Stimulated activated naive CD8-positive, alpha-beta T cell treated with anti-CD3 and anti-CD28 coated beads, Interleukin-15, Interleukin-2, amounts not matched to agents 100 ng/mL and 50 ng/mL, for 24 hours (primary cell): ENCODE data around the gene CXCL3.
A peak's percentile ranks its signal among the peaks of the same experiment; 100 is the strongest.

Source experiments
- H3K27ac Mint-ChIP-seq: one replicate; pipeline ENCODE4 v1.8.0; 2021; ENCODE audit warnings: mild to moderate bottlenecking, mixed read lengths
- H3K27me3 Mint-ChIP-seq: one replicate; pipeline ENCODE4 v1.8.0; 2021; ENCODE audit warnings: mixed read lengths
- H3K36me3 Mint-ChIP-seq: one replicate; pipeline ENCODE4 v1.8.0; 2021; ENCODE audit warnings: low read depth, mixed read lengths
- H3K4me1 Mint-ChIP-seq: one replicate; pipeline ENCODE4 v1.8.0; 2021; ENCODE audit warnings: low read depth, mixed read lengths
- H3K4me3 Mint-ChIP-seq: one replicate; pipeline ENCODE4 v1.8.0; 2021; ENCODE audit warnings: mild to moderate bottlenecking, mixed read lengths
- H3K9me3 Mint-ChIP-seq: one replicate; pipeline ENCODE4 v1.8.0; 2021; ENCODE audit warnings: mixed read lengths

The CXCL3 gene

GRCh38 chr4:74038086-74038424 lies 434 bp downstream of the CXCL3 start:
- H3K27ac Mint-ChIP-seq = no peak overlapping the region
- H3K27me3 Mint-ChIP-seq = peaks cover 61% of the 10 kb centered on the region
- H3K9me3 Mint-ChIP-seq = no peaks in the 10 kb centered on the region
- no peaks in the 10 kb centered on the region for H3K36me3 Mint-ChIP-seq
- peaks cover 12% of the 10 kb centered on the region for H3K4me1 Mint-ChIP-seq
- peak overlapping the region; percentile 75 for H3K4me3 Mint-ChIP-seq

- H3K4me3 Mint-ChIP-seq = peak overlapping the region; percentile 75
- no peaks in the 10 kb centered on the region for H3K36me3 Mint-ChIP-seq
- peaks cover 55% of the 10 kb centered on the region for H3K27me3 Mint-ChIP-seq
- H3K4me1 Mint-ChIP-seq = peaks cover 12% of the 10 kb centered on the region
- no peaks in the 10 kb centered on the region for H3K9me3 Mint-ChIP-seq
- no peak overlapping the region for H3K27ac Mint-ChIP-seq
Observed at GRCh38 chr4:74037076-74037955, 1.2 kb downstream of the CXCL3 start.

GRCh38 chr4:74033739-74034138 lies 4.8 kb downstream of the CXCL3 start:
- no peak overlapping the region for H3K4me3 Mint-ChIP-seq
- no peaks in the 10 kb centered on the region for H3K36me3 Mint-ChIP-seq
- peaks cover 23% of the 10 kb centered on the region for H3K27me3 Mint-ChIP-seq
- peaks cover 8% of the 10 kb centered on the region for H3K4me1 Mint-ChIP-seq
- H3K9me3 Mint-ChIP-seq = no peaks in the 10 kb centered on the region
- no peak overlapping the region for H3K27ac Mint-ChIP-seq

- no peaks in the 10 kb centered on the region for H3K36me3 Mint-ChIP-seq
- no peak overlapping the region for H3K4me3 Mint-ChIP-seq
- no peaks in the 10 kb centered on the region for H3K4me1 Mint-ChIP-seq
- H3K9me3 Mint-ChIP-seq = no peaks in the 10 kb centered on the region
- H3K27ac Mint-ChIP-seq = no peak overlapping the region
- peaks cover 11% of the 10 kb centered on the region for H3K27me3 Mint-ChIP-seq
Observed at GRCh38 chr4:74032064-74032463, 6.4 kb downstream of the CXCL3 start.

GRCh38 chr4:74031576-74031975 lies 6.9 kb downstream of the CXCL3 start:
- H3K27me3 Mint-ChIP-seq = peaks cover 8% of the 10 kb centered on the region
- no peaks in the 10 kb centered on the region for H3K9me3 Mint-ChIP-seq
- no peaks in the 10 kb centered on the region for H3K4me1 Mint-ChIP-seq
- no peak overlapping the region for H3K27ac Mint-ChIP-seq
- H3K36me3 Mint-ChIP-seq = no peaks in the 10 kb centered on the region
- no peak overlapping the region for H3K4me3 Mint-ChIP-seq

- H3K9me3 Mint-ChIP-seq = no peaks in the 10 kb centered on the region
- H3K27me3 Mint-ChIP-seq = no peaks in the 10 kb centered on the region
- H3K4me1 Mint-ChIP-seq = no peaks in the 10 kb centered on the region
Observed at GRCh38 chr4:74030285-74030684, 8.2 kb downstream of the CXCL3 start.

GRCh38 chr4:74028504-74028903 lies 10.0 kb downstream of the CXCL3 start:
- no peak overlapping the region for H3K27ac Mint-ChIP-seq
- no peaks in the 10 kb centered on the region for H3K27me3 Mint-ChIP-seq
- H3K4me1 Mint-ChIP-seq = no peaks in the 10 kb centered on the region
- H3K36me3 Mint-ChIP-seq = no peaks in the 10 kb centered on the region
- no peak overlapping the region for H3K4me3 Mint-ChIP-seq
- no peaks in the 10 kb centered on the region for H3K9me3 Mint-ChIP-seq

More at GRCh38 chr4:74030285-74030684, 8.2 kb downstream of the CXCL3 start:
- Mint-ChIP-seq H3K4me3 (no peak overlapping the region), H3K36me3 (no peaks in the 10 kb centered on the region), H3K27ac (no peak overlapping the region)

GRCh38 chr4:74023709-74024108 lies 14.8 kb downstream of the CXCL3 start:
- Mint-ChIP-seq H3K4me1 (peaks cover 3% of the 10 kb centered on the region), H3K36me3 (no peaks in the 10 kb centered on the region), H3K9me3 (no peaks in the 10 kb centered on the region), H3K4me3 (no peak overlapping the region), H3K27ac (no peak overlapping the region), H3K27me3 (no peaks in the 10 kb centered on the region)

GRCh38 chr4:74021601-74022000 lies 16.9 kb downstream of the CXCL3 start:
- Mint-ChIP-seq H3K27me3 (no peaks in the 10 kb centered on the region), H3K4me1 (peaks cover 4% of the 10 kb centered on the region), H3K27ac (no peak overlapping the region), H3K9me3 (no peaks in the 10 kb centered on the region), H3K36me3 (no peaks in the 10 kb centered on the region), H3K4me3 (no peak overlapping the region)

GRCh38 chr4:74018771-74019170 lies 19.7 kb downstream of the CXCL3 start:
- Mint-ChIP-seq H3K27me3 (no peaks in the 10 kb centered on the region), H3K4me3 (no peak overlapping the region), H3K4me1 (peaks cover 16% of the 10 kb centered on the region), H3K36me3 (no peaks in the 10 kb centered on the region), H3K9me3 (peaks cover 4% of the 10 kb centered on the region), H3K27ac (no peak overlapping the region)

GRCh38 chr4:74018116-74018515 lies 20.4 kb downstream of the CXCL3 start:
- Mint-ChIP-seq H3K27ac (no peak overlapping the region), H3K36me3 (no peaks in the 10 kb centered on the region), H3K4me3 (no peak overlapping the region), H3K4me1 (peaks cover 16% of the 10 kb centered on the region), H3K9me3 (peaks cover 4% of the 10 kb centered on the region), H3K27me3 (peaks cover 3% of the 10 kb centered on the region)

GRCh38 chr4:74016068-74016467 lies 22.4 kb downstream of the CXCL3 start:
- H3K9me3 Mint-ChIP-seq = peaks cover 4% of the 10 kb centered on the region
- H3K27me3 Mint-ChIP-seq = peaks cover 3% of the 10 kb centered on the region
- no peaks in the 10 kb centered on the region for H3K36me3 Mint-ChIP-seq
- no peak overlapping the region for H3K4me3 Mint-ChIP-seq
- H3K4me1 Mint-ChIP-seq = peaks cover 16% of the 10 kb centered on the region
- H3K27ac Mint-ChIP-seq = no peak overlapping the region

GRCh38 chr4:74015126-74015780 lies 23.2 kb downstream of the CXCL3 start:
- Mint-ChIP-seq H3K27ac (peak overlapping the region; percentile 13), H3K4me3 (no peak overlapping the region), H3K9me3 (peaks cover 8% of the 10 kb centered on the region), H3K36me3 (no peaks in the 10 kb centered on the region), H3K4me1 (peaks cover 16% of the 10 kb centered on the region), H3K27me3 (peaks cover 3% of the 10 kb centered on the region)

- Mint-ChIP-seq H3K36me3 (no peaks in the 10 kb centered on the region), H3K27ac (no peak overlapping the region), H3K27me3 (peaks cover 3% of the 10 kb centered on the region), H3K9me3 (peaks cover 8% of the 10 kb centered on the region), H3K4me3 (no peak overlapping the region), H3K4me1 (peaks cover 16% of the 10 kb centered on the region)
Observed at GRCh38 chr4:74014332-74014731, 24.2 kb downstream of the CXCL3 start.

- H3K4me1 Mint-ChIP-seq = peaks cover 12% of the 10 kb centered on the region
- no peak overlapping the region for H3K4me3 Mint-ChIP-seq
- H3K36me3 Mint-ChIP-seq = no peaks in the 10 kb centered on the region
- peaks cover 3% of the 10 kb centered on the region for H3K27me3 Mint-ChIP-seq
- H3K9me3 Mint-ChIP-seq = peaks cover 8% of the 10 kb centered on the region
- H3K27ac Mint-ChIP-seq = no peak overlapping the region
Observed at GRCh38 chr4:74013264-74013663, 25.2 kb downstream of the CXCL3 start.
